Natural killer cell (primary cell): ENCODE results near the gene TEAD3. TPM values are rescaled to one million over a fixed set of nuclear protein-coding genes. Genes with fewer than 3 reads are reported as not detected.

Source experiments
- ATAC-seq, 3 donors: fragments of 150-1000 bp in 2 of 3; fragments of 200-7000 bp in 1 of 3; cut with Tn5 transposase; 1 replicate in 1 of 3; 2 replicates in 2 of 3; pipeline ENCODE4 v1.10.0; 2021; ENCODE audit warnings: mild to moderate bottlenecking in 2 of 3, moderate library complexity in 2 of 3
- DNase-seq, 2 donors: peaks; one replicate each; pipeline versions ENCODE4 v3.0.0 to v3.0.0-alpha.2; 2013 to 2021; ENCODE audit warnings: mixed read lengths in 1 of 2
- H3K27ac ChIP-seq: one replicate; pipeline ENCODE4 v1.5.1; 2013; ENCODE audit warnings: mild to moderate bottlenecking, low read length
- H3K27me3 ChIP-seq: one replicate; pipeline ENCODE4 v1.6.1; 2013; ENCODE audit warnings: low read length; ENCODE audit not compliant: control insufficient read depth, insufficient read depth
- H3K36me3 ChIP-seq: one replicate; pipeline ENCODE4 v1.6.1; 2013; ENCODE audit warnings: low read length; ENCODE audit not compliant: control insufficient read depth, insufficient read depth
- H3K4me1 ChIP-seq: one replicate; pipeline ENCODE4 v1.6.1; 2013; ENCODE audit warnings: low read length; ENCODE audit not compliant: control insufficient read depth, insufficient read depth
- H3K4me3 ChIP-seq: one replicate; pipeline ENCODE4 v1.5.1; 2013; ENCODE audit warnings: low read length
- H3K9me3 ChIP-seq: one replicate; pipeline ENCODE4 v1.6.1; 2013; ENCODE audit warnings: low read length; ENCODE audit not compliant: control insufficient read depth, insufficient read depth
- H3K27ac Mint-ChIP-seq, 2 donors: one replicate each; pipeline ENCODE4 v1.8.0; 2022; ENCODE audit warnings: mild to moderate bottlenecking in 2 of 2, mixed read lengths in 2 of 2, moderate library complexity in 1 of 2
- H3K27me3 Mint-ChIP-seq, 2 donors: one replicate each; pipeline ENCODE4 v1.8.0; 2022; ENCODE audit warnings: low read depth in 2 of 2, mixed read lengths in 2 of 2
- H3K36me3 Mint-ChIP-seq: one replicate; pipeline ENCODE4 v1.8.0; 2022; ENCODE audit warnings: mixed read lengths
- H3K4me1 Mint-ChIP-seq, 2 donors: one replicate each; pipeline ENCODE4 v1.8.0; 2022; ENCODE audit warnings: mixed read lengths in 2 of 2
- H3K4me3 Mint-ChIP-seq: one replicate; pipeline ENCODE4 v1.8.0; 2022; ENCODE audit warnings: mild to moderate bottlenecking, moderate library complexity, mixed read lengths
- H3K9me3 Mint-ChIP-seq, 2 donors: one replicate each; pipeline ENCODE4 v1.8.0; 2022; ENCODE audit warnings: mixed read lengths in 2 of 2
- WGBS: methylation state at CpG from one replicate; pipeline ENCODE4 v1.1.7; 2013; ENCODE audit warnings: missing lambda C conversion rate; ENCODE audit not compliant: insufficient coverage; 5-methylcytosine and 5-hydroxymethylcytosine counted together
- intact Hi-C: fragments of 100-400 bp; cut with micrococcal nuclease; formaldehyde crosslinking; loops from one replicate; pipeline ENCODE4 v1.14.2; 2022
- total RNA-seq, 4 donors: library from RNA; stranded (reverse); fragments of 120-200 nt in 1 of 4; gene quantifications; one replicate each; pipeline versions ENCODE4 v1.2.3 to v1.2.4, GENCODE V29; 2013 to 2022
- TF ChIP-seq, protein P1 (sequence below): fragments of 200-600 bp; IDR thresholded peaks from one replicate; pipeline ENCODE4 v1.8.0; 2022; ENCODE audit warnings: antibody characterized with exemption

Gene TEAD3
- total RNA-seq, 3 donors from 2014 or later (not counting 1 experiment from before 2014, with no cell fraction given) = 0.39 TPM; not detected in 2

- no peak for ATAC-seq
- Histone ChIP-seq H3K36me3 (no peaks in the 10 kb centered on the region), H3K27me3 (no peaks in the 10 kb centered on the region), H3K4me3 (no peak overlapping the region), H3K4me1 (peaks cover 15% of the 10 kb centered on the region), H3K9me3 (no peaks in the 10 kb centered on the region), H3K27ac (no peak overlapping the region)
- 79% methylated on average over 6 of the region's 6 CpGs for WGBS
- H3K4me3 Mint-ChIP-seq = no peak overlapping the region
- H3K9me3 Mint-ChIP-seq = no peaks in the 10 kb centered on the region
- H3K36me3 Mint-ChIP-seq = no peaks in the 10 kb centered on the region
- TF ChIP-seq, protein P1, sequence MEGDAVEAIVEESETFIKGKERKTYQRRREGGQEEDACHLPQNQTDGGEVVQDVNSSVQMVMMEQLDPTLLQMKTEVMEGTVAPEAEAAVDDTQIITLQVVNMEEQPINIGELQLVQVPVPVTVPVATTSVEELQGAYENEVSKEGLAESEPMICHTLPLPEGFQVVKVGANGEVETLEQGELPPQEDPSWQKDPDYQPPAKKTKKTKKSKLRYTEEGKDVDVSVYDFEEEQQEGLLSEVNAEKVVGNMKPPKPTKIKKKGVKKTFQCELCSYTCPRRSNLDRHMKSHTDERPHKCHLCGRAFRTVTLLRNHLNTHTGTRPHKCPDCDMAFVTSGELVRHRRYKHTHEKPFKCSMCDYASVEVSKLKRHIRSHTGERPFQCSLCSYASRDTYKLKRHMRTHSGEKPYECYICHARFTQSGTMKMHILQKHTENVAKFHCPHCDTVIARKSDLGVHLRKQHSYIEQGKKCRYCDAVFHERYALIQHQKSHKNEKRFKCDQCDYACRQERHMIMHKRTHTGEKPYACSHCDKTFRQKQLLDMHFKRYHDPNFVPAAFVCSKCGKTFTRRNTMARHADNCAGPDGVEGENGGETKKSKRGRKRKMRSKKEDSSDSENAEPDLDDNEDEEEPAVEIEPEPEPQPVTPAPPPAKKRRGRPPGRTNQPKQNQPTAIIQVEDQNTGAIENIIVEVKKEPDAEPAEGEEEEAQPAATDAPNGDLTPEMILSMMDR = no peak
- peaks cover 0 to 9% of the 10 kb centered on the region in 2 donors for H3K27me3 Mint-ChIP-seq
- intact Hi-C loops = no loop called here
- no peak for DNase-seq
- H3K4me1 Mint-ChIP-seq = peaks cover 0 to 7% of the 10 kb centered on the region in 2 donors
- peak overlapping the region in 1 of 2 donors; percentile 11 for H3K27ac Mint-ChIP-seq
Observed at GRCh38 chr6:35533981-35534380, 37.1 kb upstream of the TEAD3 start.

DNA sequence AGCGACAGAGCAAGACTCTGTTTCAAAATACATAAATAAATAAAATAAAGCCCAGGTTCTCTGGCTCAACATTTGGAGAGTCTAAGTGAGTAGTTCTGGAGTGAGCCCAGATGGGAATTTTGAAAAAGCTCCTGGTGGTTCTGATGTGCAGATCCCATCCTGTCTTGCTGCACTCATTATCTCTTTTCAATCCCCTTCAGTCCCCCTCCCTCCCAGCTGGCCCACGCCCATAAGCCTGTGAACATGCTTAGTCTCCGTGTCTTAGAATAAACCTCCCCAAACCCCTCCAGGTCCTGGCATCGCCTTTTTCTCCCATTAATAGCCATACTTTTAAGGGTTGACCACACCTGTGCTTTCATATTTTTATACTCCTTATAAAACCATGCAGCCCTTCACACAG, 35.2 kb upstream of the TEAD3 start:
- WGBS = 89% methylated on average over 3 of the region's 4 CpGs
- H3K27ac Mint-ChIP-seq = no peak overlapping the region

DNA sequence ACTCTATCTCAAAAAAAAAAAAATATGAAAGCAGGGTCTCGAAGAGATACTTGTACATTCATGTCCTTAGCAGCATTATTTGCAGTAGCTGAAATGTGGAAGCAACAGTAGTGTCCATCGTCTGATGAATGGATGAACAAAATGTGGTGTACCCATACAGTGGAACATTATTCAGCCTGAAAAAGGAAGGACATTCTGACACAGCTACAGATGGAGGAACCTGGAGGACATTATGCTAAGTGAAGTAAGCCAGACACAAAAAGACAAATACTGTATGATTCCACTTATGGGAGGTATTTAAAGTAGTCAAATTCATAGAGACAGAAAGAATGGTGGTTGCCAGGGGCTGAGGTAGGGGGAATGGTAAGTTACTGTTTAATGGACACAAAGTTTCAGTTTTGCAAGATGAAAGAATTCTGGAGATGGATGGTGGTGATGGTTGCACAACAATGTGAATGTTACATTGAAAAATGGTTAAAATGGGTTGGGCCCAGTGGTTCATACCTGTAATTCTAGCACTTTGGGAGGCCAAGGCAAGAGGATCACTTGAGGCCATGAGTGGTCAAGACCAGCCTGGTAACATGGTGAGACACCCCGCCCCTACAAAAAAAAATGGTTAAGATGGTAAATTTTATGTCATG, 27.6 kb upstream of the TEAD3 start:
- intact Hi-C loops = no loop called here
- WGBS = 77% methylated on average over 2 of the region's 3 CpGs
- Mint-ChIP-seq H3K36me3 (no peaks in the 10 kb centered on the region), H3K9me3 (no peaks in the 10 kb centered on the region), H3K27me3 (no peaks in the 10 kb centered on the region), H3K4me1 (peaks cover 41 to 46% of the 10 kb centered on the region in 2 donors), H3K4me3 (peak overlapping the region; percentile 71), H3K27ac (peak overlapping the region; percentile 76)
- TF ChIP-seq, protein P1 = no peak
- DNase-seq = no peak
- no peak for ATAC-seq
- peaks cover 50% of the 10 kb centered on the region for H3K4me1 ChIP-seq
- H3K27me3 ChIP-seq = no peaks in the 10 kb centered on the region
- no peak overlapping the region for H3K27ac ChIP-seq
- no peaks in the 10 kb centered on the region for H3K9me3 ChIP-seq
- no peak overlapping the region for H3K4me3 ChIP-seq
- no peaks in the 10 kb centered on the region for H3K36me3 ChIP-seq

More for the DNA sequence above, 35.2 kb upstream of the TEAD3 start:
- Mint-ChIP-seq H3K4me3 (no peak overlapping the region), H3K9me3 (no peaks in the 10 kb centered on the region), H3K27me3 (peaks cover 0 to 9% of the 10 kb centered on the region in 2 donors), H3K4me1 (peaks cover 0 to 12% of the 10 kb centered on the region in 2 donors), H3K36me3 (no peaks in the 10 kb centered on the region)
- intact Hi-C loops = no loop called here
- Histone ChIP-seq H3K4me3 (no peak overlapping the region), H3K9me3 (no peaks in the 10 kb centered on the region), H3K27me3 (no peaks in the 10 kb centered on the region), H3K36me3 (no peaks in the 10 kb centered on the region), H3K4me1 (peaks cover 19% of the 10 kb centered on the region), H3K27ac (no peak overlapping the region)
- DNase-seq (no peak), ATAC-seq (no peak)
- TF ChIP-seq, protein P1 = no peak
